Measurements from ENCODE around the gene LONRF2. TPM values are rescaled to one million over a fixed set of nuclear protein-coding genes. Genes with fewer than 3 reads are reported as not detected.

Gene LONRF2
- total RNA-seq, 1 donor from 2014 or later = not detected

DNA sequence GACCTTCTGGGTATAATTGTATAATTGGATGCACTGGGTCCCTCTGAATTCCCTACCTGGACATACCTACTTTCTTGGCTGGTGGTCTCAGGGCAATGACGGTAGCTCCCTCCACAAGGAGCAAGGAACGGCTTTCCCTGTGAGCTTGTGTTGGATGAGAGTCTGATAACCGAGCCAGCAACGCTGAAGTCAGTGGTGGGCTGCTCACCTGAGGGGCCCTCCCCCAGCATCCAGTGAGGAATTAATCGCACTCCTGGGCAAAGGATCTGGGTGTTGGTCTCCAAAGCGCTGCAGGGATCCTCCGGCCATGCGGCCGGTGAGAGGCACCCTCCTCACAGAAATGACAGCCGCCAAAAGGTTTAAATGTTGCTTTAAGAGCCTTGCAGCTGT, 47.1 kb downstream of the LONRF2 start:
- TF ChIP-seq, protein P1, sequence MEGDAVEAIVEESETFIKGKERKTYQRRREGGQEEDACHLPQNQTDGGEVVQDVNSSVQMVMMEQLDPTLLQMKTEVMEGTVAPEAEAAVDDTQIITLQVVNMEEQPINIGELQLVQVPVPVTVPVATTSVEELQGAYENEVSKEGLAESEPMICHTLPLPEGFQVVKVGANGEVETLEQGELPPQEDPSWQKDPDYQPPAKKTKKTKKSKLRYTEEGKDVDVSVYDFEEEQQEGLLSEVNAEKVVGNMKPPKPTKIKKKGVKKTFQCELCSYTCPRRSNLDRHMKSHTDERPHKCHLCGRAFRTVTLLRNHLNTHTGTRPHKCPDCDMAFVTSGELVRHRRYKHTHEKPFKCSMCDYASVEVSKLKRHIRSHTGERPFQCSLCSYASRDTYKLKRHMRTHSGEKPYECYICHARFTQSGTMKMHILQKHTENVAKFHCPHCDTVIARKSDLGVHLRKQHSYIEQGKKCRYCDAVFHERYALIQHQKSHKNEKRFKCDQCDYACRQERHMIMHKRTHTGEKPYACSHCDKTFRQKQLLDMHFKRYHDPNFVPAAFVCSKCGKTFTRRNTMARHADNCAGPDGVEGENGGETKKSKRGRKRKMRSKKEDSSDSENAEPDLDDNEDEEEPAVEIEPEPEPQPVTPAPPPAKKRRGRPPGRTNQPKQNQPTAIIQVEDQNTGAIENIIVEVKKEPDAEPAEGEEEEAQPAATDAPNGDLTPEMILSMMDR (IDR thresholded peaks at IDR 0.05; ENCODE audit: unreplicated experiment) = no peak
- no peak overlapping the region for H3K4me3 Mint-ChIP-seq (ENCODE audit: unreplicated experiment)
- no peak for DNase-seq (ENCODE audit: low spot score)
- H3K4me1 Mint-ChIP-seq (ENCODE audit: unreplicated experiment) = no peaks in the 10 kb centered on the region
- no peaks in the 10 kb centered on the region for H3K27me3 Mint-ChIP-seq (ENCODE audit: unreplicated experiment)
- H3K36me3 Mint-ChIP-seq (ENCODE audit: low read depth, unreplicated experiment) = no peaks in the 10 kb centered on the region
- no peaks in the 10 kb centered on the region for H3K9me3 Mint-ChIP-seq (ENCODE audit: unreplicated experiment)
- H3K27ac Mint-ChIP-seq (ENCODE audit: unreplicated experiment) = no peak overlapping the region

DNA sequence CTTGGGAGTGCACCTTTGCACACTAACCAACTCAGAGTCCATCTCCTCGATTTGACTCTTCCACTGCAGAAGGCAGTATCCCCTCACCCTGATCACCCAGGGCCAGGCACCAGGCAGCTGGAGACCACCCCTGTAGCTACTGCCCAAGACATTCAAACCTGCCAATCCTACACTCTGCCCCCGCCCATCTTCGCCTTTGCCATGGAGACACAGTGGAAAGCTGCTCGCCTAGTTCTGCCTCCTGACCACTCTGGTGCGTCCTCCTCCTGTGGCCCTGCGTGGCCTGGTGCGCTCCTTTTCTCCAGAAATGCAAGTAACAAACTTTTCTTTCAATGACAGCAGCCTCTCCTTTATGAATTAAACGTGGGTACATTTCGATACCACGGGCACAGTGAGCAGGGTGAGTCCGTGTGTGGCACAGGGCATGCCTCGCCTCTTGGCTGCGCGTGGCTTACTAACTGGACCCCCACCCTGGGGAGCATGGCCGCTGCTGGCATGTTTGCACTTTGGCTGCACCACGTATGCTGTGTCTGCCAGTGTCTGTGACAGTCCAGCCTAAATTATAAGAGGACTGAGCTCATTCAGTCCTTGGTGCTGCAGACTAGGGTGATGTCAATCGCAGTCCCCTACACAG, 47.6 kb downstream of the LONRF2 start:
- no peak overlapping the region for H3K4me3 Mint-ChIP-seq (ENCODE audit: unreplicated experiment)
- no peak for DNase-seq (ENCODE audit: low spot score)
- no peaks in the 10 kb centered on the region for H3K27me3 Mint-ChIP-seq (ENCODE audit: unreplicated experiment)
- no peak overlapping the region for H3K27ac Mint-ChIP-seq (ENCODE audit: unreplicated experiment)
- TF ChIP-seq, protein P1 (IDR thresholded peaks at IDR 0.05; ENCODE audit: unreplicated experiment) = no peak
- no peaks in the 10 kb centered on the region for H3K36me3 Mint-ChIP-seq (ENCODE audit: low read depth, unreplicated experiment)
- H3K4me1 Mint-ChIP-seq (ENCODE audit: unreplicated experiment) = no peaks in the 10 kb centered on the region
- no peaks in the 10 kb centered on the region for H3K9me3 Mint-ChIP-seq (ENCODE audit: unreplicated experiment)

DNA sequence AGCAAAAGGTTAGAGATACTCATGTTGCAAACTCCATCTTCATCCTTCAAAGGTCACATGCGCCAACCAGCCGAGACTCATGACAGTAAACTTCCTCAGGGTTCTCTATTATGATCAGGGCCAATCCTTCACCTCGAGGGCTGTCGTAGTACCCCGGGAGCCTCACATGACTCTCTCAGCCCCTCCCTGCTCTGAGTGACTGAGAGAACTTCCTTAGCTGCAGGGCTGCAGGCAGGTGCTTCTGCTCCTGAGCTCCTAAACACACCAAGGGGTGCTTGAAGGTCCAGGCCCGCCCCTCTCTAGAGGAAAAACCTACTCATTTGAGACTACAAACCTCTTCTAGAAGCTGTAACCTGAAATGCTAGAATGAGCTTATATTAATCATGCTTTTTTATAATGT, 48.2 kb downstream of the LONRF2 start:
- no peak overlapping the region for H3K27ac Mint-ChIP-seq (ENCODE audit: unreplicated experiment)
- no peaks in the 10 kb centered on the region for H3K4me1 Mint-ChIP-seq (ENCODE audit: unreplicated experiment)
- no peaks in the 10 kb centered on the region for H3K27me3 Mint-ChIP-seq (ENCODE audit: unreplicated experiment)
- DNase-seq (ENCODE audit: low spot score) = no peak
- TF ChIP-seq, protein P1 (IDR thresholded peaks at IDR 0.05; ENCODE audit: unreplicated experiment) = no peak
- no peaks in the 10 kb centered on the region for H3K9me3 Mint-ChIP-seq (ENCODE audit: unreplicated experiment)
- H3K4me3 Mint-ChIP-seq (ENCODE audit: unreplicated experiment) = no peak overlapping the region
- no peaks in the 10 kb centered on the region for H3K36me3 Mint-ChIP-seq (ENCODE audit: low read depth, unreplicated experiment)

DNA sequence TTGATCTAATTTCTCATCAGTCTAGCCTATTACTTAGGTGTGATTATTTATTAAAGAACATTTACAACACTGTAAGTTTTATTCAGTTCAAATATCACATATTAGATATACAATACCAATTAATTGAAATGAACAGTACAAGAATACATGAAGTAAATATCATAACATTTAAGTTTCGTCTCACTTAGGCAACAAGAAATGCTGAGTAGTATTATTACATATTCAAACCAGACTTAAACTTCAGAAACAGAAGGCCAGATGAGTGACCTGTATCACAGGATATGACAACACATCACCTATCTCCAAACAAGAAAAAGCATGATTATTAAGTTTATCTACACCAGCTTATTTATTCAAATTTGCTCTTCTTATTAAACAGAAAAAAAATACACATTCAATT, 48.9 kb downstream of the LONRF2 start:
- Mint-ChIP-seq H3K9me3 (ENCODE audit: unreplicated experiment) (no peaks in the 10 kb centered on the region), H3K27ac (ENCODE audit: unreplicated experiment) (no peak overlapping the region), H3K4me3 (ENCODE audit: unreplicated experiment) (no peak overlapping the region), H3K27me3 (ENCODE audit: unreplicated experiment) (no peaks in the 10 kb centered on the region), H3K4me1 (ENCODE audit: unreplicated experiment) (no peaks in the 10 kb centered on the region), H3K36me3 (ENCODE audit: low read depth, unreplicated experiment) (no peaks in the 10 kb centered on the region)
- DNase-seq (ENCODE audit: low spot score) = no peak
- TF ChIP-seq, protein P1 (IDR thresholded peaks at IDR 0.05; ENCODE audit: unreplicated experiment) = no peak

DNA sequence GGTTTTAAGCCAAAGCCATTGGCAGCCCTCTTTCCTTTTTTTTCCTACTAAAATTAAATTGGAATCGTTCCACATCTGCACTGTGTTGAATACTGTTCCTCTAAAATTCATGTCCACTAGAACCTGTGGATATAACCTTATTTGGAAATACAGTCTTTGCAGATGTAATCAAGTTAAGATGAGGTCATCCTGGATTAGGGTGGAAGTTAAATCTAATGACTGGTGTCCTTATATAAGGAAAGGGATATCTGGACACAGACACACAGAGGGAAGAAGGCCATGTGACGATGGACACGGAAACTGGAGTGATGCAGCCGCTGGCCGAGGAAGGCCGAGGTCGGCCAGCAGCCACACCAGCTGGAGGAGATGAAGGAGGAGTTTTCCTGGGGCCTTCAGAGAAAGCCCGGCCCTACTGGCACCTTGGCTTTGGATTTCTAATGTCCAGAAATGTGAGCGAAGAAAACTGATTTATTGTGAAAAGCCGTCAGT, 49.4 kb downstream of the LONRF2 start:
- H3K27me3 Mint-ChIP-seq (ENCODE audit: unreplicated experiment) = no peaks in the 10 kb centered on the region
- H3K4me1 Mint-ChIP-seq (ENCODE audit: unreplicated experiment) = no peaks in the 10 kb centered on the region
- no peaks in the 10 kb centered on the region for H3K36me3 Mint-ChIP-seq (ENCODE audit: low read depth, unreplicated experiment)
- DNase-seq (ENCODE audit: low spot score) = no peak
- H3K4me3 Mint-ChIP-seq (ENCODE audit: unreplicated experiment) = no peak overlapping the region
- H3K27ac Mint-ChIP-seq (ENCODE audit: unreplicated experiment) = no peak overlapping the region
- TF ChIP-seq, protein P1 (IDR thresholded peaks at IDR 0.05; ENCODE audit: unreplicated experiment) = no peak
- H3K9me3 Mint-ChIP-seq (ENCODE audit: unreplicated experiment) = no peaks in the 10 kb centered on the region
